DMS153 (cell line): ENCODE measurements around the gene THADA.
A peak's percentile ranks its signal among the peaks of the same experiment; 100 is the strongest.
"Not testable (repeated sequence)": the region's sequence is repeated elsewhere in the genome, so short reads cannot be mapped to it uniquely, and the experiment has no call there.

Source experiments
- DNase-seq: peaks from one replicate; lab custom pipeline; 2025; lab: John Stamatoyannopoulos, UW

Gene THADA

GRCh38 chr2:43462866-43463641, 132.8 kb downstream of the THADA start:
- DNase-seq: peak; percentile 81

- no peak for DNase-seq
Measured at GRCh38 chr2:43461453-43462073, 134.3 kb downstream of the THADA start.

- DNase-seq: no peak
Measured at GRCh38 chr2:43460611-43461365, 135.1 kb downstream of the THADA start.

GRCh38 chr2:43460174-43460546, 135.7 kb downstream of the THADA start:
- no peak for DNase-seq

- DNase-seq: no peak
Measured at GRCh38 chr2:43459446-43460173, 136.2 kb downstream of the THADA start.

- no peak for DNase-seq
Measured at GRCh38 chr2:43458014-43458628, 137.7 kb downstream of the THADA start.

GRCh38 chr2:43455731-43456642, 139.9 kb downstream of the THADA start:
- peak; percentile 15 for DNase-seq

GRCh38 chr2:43455296-43455695, 140.5 kb downstream of the THADA start:
- DNase-seq: no peak

- DNase-seq: no peak
Measured at GRCh38 chr2:43454791-43455190, 141.0 kb downstream of the THADA start.

- DNase-seq: no peak
Measured at GRCh38 chr2:43453179-43454170, 142.4 kb downstream of the THADA start.

- no peak for DNase-seq
Measured at GRCh38 chr2:43452318-43452731, 143.5 kb downstream of the THADA start.

GRCh38 chr2:43450617-43451016, 145.2 kb downstream of the THADA start:
- no peak for DNase-seq

- no peak for DNase-seq
Measured at GRCh38 chr2:43448822-43449110, 147.1 kb downstream of the THADA start.

GRCh38 chr2:43448011-43448821, 147.6 kb downstream of the THADA start:
- no peak for DNase-seq

GRCh38 chr2:43446755-43447154, 149.1 kb downstream of the THADA start:
- not testable (repeated sequence) for DNase-seq

- no peak for DNase-seq
Measured at GRCh38 chr2:43445781-43446180, 150.1 kb downstream of the THADA start.

GRCh38 chr2:43444989-43445645, 150.7 kb downstream of the THADA start:
- no peak for DNase-seq

- DNase-seq: no peak
Measured at GRCh38 chr2:43443282-43443681, 152.6 kb downstream of the THADA start.
